ENCODE data around the gene FAAP20. TPM values are rescaled to one million over a fixed set of nuclear protein-coding genes. Genes with fewer than 3 reads are reported as not detected.

Gene FAAP20
- total RNA-seq, 1 experiment from 2014 or later: 36.3 TPM

- peaks cover 17% of the 10 kb centered on the region for H3K36me3 Mint-ChIP-seq (ENCODE audit: insufficient read depth, unreplicated experiment)
- H3K4me3 Mint-ChIP-seq (ENCODE audit: low read depth, unreplicated experiment): no peak overlapping the region
- H3K27ac Mint-ChIP-seq (ENCODE audit: unreplicated experiment): no peak overlapping the region
- H3K9me3 Mint-ChIP-seq (ENCODE audit: low read depth, unreplicated experiment): no peaks in the 10 kb centered on the region
- CTCF ChIA-PET: no interaction called here
- intact Hi-C loops (cut with micrococcal nuclease; ENCODE audit: unreplicated experiment): no loop called here
- H3K27me3 Mint-ChIP-seq (ENCODE audit: unreplicated experiment): no peaks in the 10 kb centered on the region
- no peak for DNase-seq
- BruUV-seq (replicated peaks): no TSS peak
- no peak for TF ChIP-seq CTCF (IDR thresholded peaks at IDR 0.05; ENCODE audit: unreplicated experiment)
- H3K4me1 Mint-ChIP-seq (ENCODE audit: low read depth, unreplicated experiment): no peaks in the 10 kb centered on the region
Observed at GRCh38 chr1:2184531-2184930, 10.0 kb downstream of the FAAP20 start.

GRCh38 chr1:2183937-2184334 lies 10.6 kb downstream of the FAAP20 start:
- DNase-seq: no peak
- Mint-ChIP-seq H3K27me3 (ENCODE audit: unreplicated experiment) (no peaks in the 10 kb centered on the region), H3K27ac (ENCODE audit: unreplicated experiment) (no peak overlapping the region), H3K4me1 (ENCODE audit: low read depth, unreplicated experiment) (no peaks in the 10 kb centered on the region), H3K4me3 (ENCODE audit: low read depth, unreplicated experiment) (no peak overlapping the region), H3K36me3 (ENCODE audit: insufficient read depth, unreplicated experiment) (peaks cover 11% of the 10 kb centered on the region), H3K9me3 (ENCODE audit: low read depth, unreplicated experiment) (no peaks in the 10 kb centered on the region)
- intact Hi-C loops (cut with micrococcal nuclease; ENCODE audit: unreplicated experiment): no loop called here
- CTCF ChIA-PET: no interaction called here
- no peak for TF ChIP-seq CTCF (IDR thresholded peaks at IDR 0.05; ENCODE audit: unreplicated experiment)
- no TSS peak for BruUV-seq (replicated peaks)

GRCh38 chr1:2182376-2182775 lies 12.2 kb downstream of the FAAP20 start:
- BruUV-seq (replicated peaks): no TSS peak
- DNase-seq: no peak
- H3K36me3 Mint-ChIP-seq (ENCODE audit: insufficient read depth, unreplicated experiment): peaks cover 11% of the 10 kb centered on the region
- intact Hi-C loops (cut with micrococcal nuclease; ENCODE audit: unreplicated experiment): no loop called here
- no peaks in the 10 kb centered on the region for H3K4me1 Mint-ChIP-seq (ENCODE audit: low read depth, unreplicated experiment)
- no peaks in the 10 kb centered on the region for H3K27me3 Mint-ChIP-seq (ENCODE audit: unreplicated experiment)
- CTCF ChIA-PET: no interaction called here
- no peak overlapping the region for H3K4me3 Mint-ChIP-seq (ENCODE audit: low read depth, unreplicated experiment)
- no peak for TF ChIP-seq CTCF (IDR thresholded peaks at IDR 0.05; ENCODE audit: unreplicated experiment)
- H3K9me3 Mint-ChIP-seq (ENCODE audit: low read depth, unreplicated experiment): no peaks in the 10 kb centered on the region
- no peak overlapping the region for H3K27ac Mint-ChIP-seq (ENCODE audit: unreplicated experiment)

GRCh38 chr1:2181752-2182151 lies 12.8 kb downstream of the FAAP20 start:
- Mint-ChIP-seq H3K4me3 (ENCODE audit: low read depth, unreplicated experiment) (no peak overlapping the region), H3K9me3 (ENCODE audit: low read depth, unreplicated experiment) (no peaks in the 10 kb centered on the region), H3K27me3 (ENCODE audit: unreplicated experiment) (no peaks in the 10 kb centered on the region), H3K36me3 (ENCODE audit: insufficient read depth, unreplicated experiment) (peaks cover 11% of the 10 kb centered on the region), H3K27ac (ENCODE audit: unreplicated experiment) (no peak overlapping the region), H3K4me1 (ENCODE audit: low read depth, unreplicated experiment) (no peaks in the 10 kb centered on the region)
- CTCF ChIA-PET: no interaction called here
- no TSS peak for BruUV-seq (replicated peaks)
- no peak for TF ChIP-seq CTCF (IDR thresholded peaks at IDR 0.05; ENCODE audit: unreplicated experiment)
- no peak for DNase-seq
- intact Hi-C loops (cut with micrococcal nuclease; ENCODE audit: unreplicated experiment): no loop called here

GRCh38 chr1:2181271-2181670 lies 13.3 kb downstream of the FAAP20 start:
- peaks cover 11% of the 10 kb centered on the region for H3K36me3 Mint-ChIP-seq (ENCODE audit: insufficient read depth, unreplicated experiment)
- no peak for DNase-seq
- no peak for TF ChIP-seq CTCF (IDR thresholded peaks at IDR 0.05; ENCODE audit: unreplicated experiment)
- no peak overlapping the region for H3K27ac Mint-ChIP-seq (ENCODE audit: unreplicated experiment)
- CTCF ChIA-PET: no interaction called here
- H3K9me3 Mint-ChIP-seq (ENCODE audit: low read depth, unreplicated experiment): no peaks in the 10 kb centered on the region
- no TSS peak for BruUV-seq (replicated peaks)
- intact Hi-C loops (cut with micrococcal nuclease; ENCODE audit: unreplicated experiment): no loop called here
- no peaks in the 10 kb centered on the region for H3K4me1 Mint-ChIP-seq (ENCODE audit: low read depth, unreplicated experiment)
- no peak overlapping the region for H3K4me3 Mint-ChIP-seq (ENCODE audit: low read depth, unreplicated experiment)
- no peaks in the 10 kb centered on the region for H3K27me3 Mint-ChIP-seq (ENCODE audit: unreplicated experiment)

Data from Calu3 (cell line).